Mammary epithelial cell (primary cell): Measurements from ENCODE around the gene TCF3.

Experiments used
- EZH2 ChIP-seq: IDR thresholded peaks from 2 replicates; pipeline ENCODE4 v1.6.1; 2012; ENCODE audit warnings: low read length, inconsistent platforms, borderline replicate concordance
- TF ChIP-seq, protein P1 (sequence below), 2 donors: IDR thresholded peaks in 1 of 2; conservative IDR thresholded peaks in 1 of 2; 2 replicates each; pipeline ENCODE4 v1.5.1; 2011 to 2012; ENCODE audit warnings: inconsistent platforms in 2 of 2, low read length in 2 of 2, mild to moderate bottlenecking in 2 of 2, control low read depth in 1 of 2, low read depth in 1 of 2; ENCODE audit not compliant: insufficient read depth in 1 of 2; ENCODE audit errors: extremely low read depth in 1 of 2

DNA sequence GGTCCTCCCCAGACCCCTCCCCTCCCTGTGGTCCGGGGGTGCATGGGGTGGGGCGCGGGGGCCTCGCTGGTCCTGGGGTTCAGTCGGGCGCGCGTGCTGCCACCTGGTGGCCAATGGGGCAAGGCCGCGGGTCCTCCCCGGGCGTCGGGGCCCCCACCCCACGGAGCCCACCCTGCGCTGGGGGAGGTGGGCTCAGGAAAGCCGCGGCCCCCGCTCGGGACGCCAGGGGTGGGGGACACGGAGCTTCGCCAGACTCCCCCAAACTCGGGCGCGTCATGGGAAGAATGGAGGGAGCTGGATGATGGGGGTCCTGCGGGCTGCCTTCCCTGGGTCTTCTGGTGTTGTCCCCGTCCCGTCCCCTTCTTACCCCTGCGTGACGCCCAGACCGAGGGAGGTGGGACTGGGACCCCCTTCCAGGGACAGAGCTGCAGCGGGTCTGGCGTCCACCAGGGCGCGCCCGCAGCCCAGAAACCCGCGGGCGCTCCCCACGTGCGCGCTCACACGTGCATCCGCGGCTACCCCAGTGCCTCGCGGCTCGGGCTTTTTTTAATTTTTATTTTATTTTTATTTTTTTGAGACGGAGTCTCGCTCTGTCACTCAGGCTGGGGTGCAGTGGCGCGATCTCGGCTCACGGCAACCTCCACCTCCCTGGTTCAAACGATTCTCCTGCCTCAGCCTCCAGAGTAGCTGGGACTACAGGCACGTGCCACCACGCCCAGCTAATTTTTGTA is 19.8 kb upstream of the TCF3 start:
- TF ChIP-seq, protein P1, sequence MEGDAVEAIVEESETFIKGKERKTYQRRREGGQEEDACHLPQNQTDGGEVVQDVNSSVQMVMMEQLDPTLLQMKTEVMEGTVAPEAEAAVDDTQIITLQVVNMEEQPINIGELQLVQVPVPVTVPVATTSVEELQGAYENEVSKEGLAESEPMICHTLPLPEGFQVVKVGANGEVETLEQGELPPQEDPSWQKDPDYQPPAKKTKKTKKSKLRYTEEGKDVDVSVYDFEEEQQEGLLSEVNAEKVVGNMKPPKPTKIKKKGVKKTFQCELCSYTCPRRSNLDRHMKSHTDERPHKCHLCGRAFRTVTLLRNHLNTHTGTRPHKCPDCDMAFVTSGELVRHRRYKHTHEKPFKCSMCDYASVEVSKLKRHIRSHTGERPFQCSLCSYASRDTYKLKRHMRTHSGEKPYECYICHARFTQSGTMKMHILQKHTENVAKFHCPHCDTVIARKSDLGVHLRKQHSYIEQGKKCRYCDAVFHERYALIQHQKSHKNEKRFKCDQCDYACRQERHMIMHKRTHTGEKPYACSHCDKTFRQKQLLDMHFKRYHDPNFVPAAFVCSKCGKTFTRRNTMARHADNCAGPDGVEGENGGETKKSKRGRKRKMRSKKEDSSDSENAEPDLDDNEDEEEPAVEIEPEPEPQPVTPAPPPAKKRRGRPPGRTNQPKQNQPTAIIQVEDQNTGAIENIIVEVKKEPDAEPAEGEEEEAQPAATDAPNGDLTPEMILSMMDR (conservative IDR thresholded peaks at IDR 0.05 in 1 of 2, IDR thresholded peaks at IDR 0.05 in 1 of 2; ENCODE audit: extremely low read depth in 1 of 2, insufficient read depth in 1 of 2, low read depth in 1 of 2, low read length in 2 of 2), result peak; percentile 62 to 74
- TF ChIP-seq EZH2, result no peak
